GM23338 (cell line): ENCODE results near the gene SP2. TPM values are rescaled to one million over a fixed set of nuclear protein-coding genes. Genes with fewer than 3 reads are reported as not detected.

Experiments
- ATAC-seq: fragments of 200-7000 bp; cut with Tn5 transposase; 3 replicates; pipeline ENCODE4 v1.9.1; 2020
- DNase-seq: peaks from one replicate; pipeline ENCODE4 v3.0.0-alpha.2; 2015; ENCODE audit warnings: low spot score
- H2AFZ ChIP-seq: fragments of 200-600 bp; sonication (generic); 2 replicates; pipeline ENCODE4 v1.8.0; 2016; ENCODE audit warnings: antibody characterized with exemption, mild to moderate bottlenecking, moderate library complexity
- H3F3A ChIP-seq: fragments of 200-600 bp; sonication (generic); replicated peaks from 2 replicates; pipeline ENCODE4 v1.8.0; 2017; ENCODE audit warnings: antibody characterized with exemption, mixed run types, low read depth
- H3K27ac ChIP-seq: fragments of 200-600 bp; sonication (generic); 2 replicates; pipeline ENCODE4 v1.6.1; 2016; ENCODE audit warnings: low read depth
- H3K27me3 ChIP-seq: fragments of 200-600 bp; sonication (generic); 2 replicates; pipeline ENCODE4 v1.8.0; 2016; ENCODE audit warnings: mild to moderate bottlenecking, mixed run types, moderate library complexity; ENCODE audit not compliant: insufficient read depth
- H3K36me3 ChIP-seq: fragments of 200-600 bp; sonication (generic); 2 replicates; pipeline ENCODE4 v1.8.0; 2016; ENCODE audit warnings: mild to moderate bottlenecking; ENCODE audit not compliant: insufficient read depth
- H3K4me1 ChIP-seq: fragments of 200-600 bp; sonication (generic); 2 replicates; pipeline ENCODE4 v1.8.0; 2016; ENCODE audit warnings: mild to moderate bottlenecking, moderate library complexity; ENCODE audit not compliant: insufficient read depth
- H3K4me2 ChIP-seq: fragments of 200-600 bp; sonication (generic); 2 replicates; pipeline ENCODE4 v1.7.1; 2017; ENCODE audit warnings: mixed run types
- H3K4me3 ChIP-seq: fragments of 200-600 bp; sonication (generic); 2 replicates; pipeline ENCODE4 v1.6.1; 2016; ENCODE audit warnings: mixed run types
- H3K79me2 ChIP-seq: fragments of 200-600 bp; sonication (generic); replicated peaks from 2 replicates; pipeline ENCODE4 v1.8.0; 2017; ENCODE audit warnings: mild to moderate bottlenecking; ENCODE audit not compliant: insufficient read depth
- H3K9me2 ChIP-seq: fragments of 200-600 bp; sonication (generic); 2 replicates; pipeline ENCODE4 v1.8.0; 2017; ENCODE audit not compliant: insufficient read depth
- H4K20me1 ChIP-seq: fragments of 200-600 bp; sonication (generic); replicated peaks from 2 replicates; pipeline ENCODE4 v1.8.0; 2017; ENCODE audit warnings: mild to moderate bottlenecking; ENCODE audit not compliant: insufficient read depth
- H3K27ac Mint-ChIP-seq: 2 replicates; pipeline ENCODE4 v1.8.0; 2020; ENCODE audit warnings: inconsistent platforms, mild to moderate bottlenecking, moderate library complexity, mixed read lengths
- H3K27me3 Mint-ChIP-seq: 3 replicates; pipeline ENCODE4 v1.8.0; 2022; ENCODE audit warnings: low read depth, mild to moderate bottlenecking, moderate library complexity, mixed read lengths, inconsistent platforms; ENCODE audit not compliant: insufficient read depth, poor library complexity
- H3K36me3 Mint-ChIP-seq: 3 replicates; pipeline ENCODE4 v1.8.0; 2021; ENCODE audit warnings: low read depth, mild to moderate bottlenecking, inconsistent platforms, moderate library complexity, mixed read lengths
- H3K4me1 Mint-ChIP-seq: 3 replicates; pipeline ENCODE4 v1.8.0; 2020; ENCODE audit warnings: mild to moderate bottlenecking, inconsistent platforms, mixed read lengths
- H3K4me3 Mint-ChIP-seq: 3 replicates; pipeline ENCODE4 v1.8.0; 2021; ENCODE audit warnings: moderate library complexity, mild to moderate bottlenecking, inconsistent platforms, mixed read lengths
- H3K9me3 Mint-ChIP-seq: 3 replicates; pipeline ENCODE4 v1.8.0; 2020; ENCODE audit warnings: moderate library complexity, mild to moderate bottlenecking, inconsistent platforms, mixed read lengths
- EZH2phosphoT487 ChIP-seq: fragments of 200-600 bp; sonication (generic); IDR thresholded peaks from one replicate; pipeline ENCODE4 v1.8.1; 2018; ENCODE audit warnings: antibody characterized with exemption; ENCODE audit not compliant: unreplicated experiment
- NANOG ChIP-seq: IDR thresholded peaks from 2 replicates; pipeline ENCODE4 v1.6.1; 2016; ENCODE audit warnings: antibody characterized with exemption, borderline replicate concordance
- POLR2AphosphoS5 ChIP-seq: IDR thresholded peaks from 2 replicates; pipeline ENCODE4 v1.6.1; 2016; ENCODE audit warnings: antibody characterized with exemption, low read depth
- STAT1 ChIP-seq: IDR thresholded peaks from one replicate; pipeline ENCODE4 v1.6.1; 2016; ENCODE audit warnings: antibody characterized with exemption; ENCODE audit not compliant: unreplicated experiment
- ZNF114 ChIP-seq: fragments of 250-450 bp; sonication (Bioruptor Pico); IDR thresholded peaks from 2 replicates; pipeline ENCODE4 v1.5.0; 2020; ENCODE audit warnings: mild to moderate bottlenecking, moderate library complexity
- ZNF331 ChIP-seq: fragments of 250-450 bp; sonication (Bioruptor Pico); IDR thresholded peaks from 2 replicates; pipeline ENCODE4 v1.5.0; 2020; ENCODE audit warnings: low read depth, mild to moderate bottlenecking, moderate library complexity
- ZNF462 ChIP-seq: fragments of 250-450 bp; sonication (Bioruptor Pico); IDR thresholded peaks from 2 replicates; pipeline ENCODE4 v1.5.0; 2020; ENCODE audit warnings: mild to moderate bottlenecking, moderate library complexity
- polyA plus RNA-seq: library from polyadenylated mRNA; unstranded; fragments of >200 nt; fragmentation: Nextera tagmentation; extraction: Ambion mirVana; gene quantifications from 2 replicates; pipeline ENCODE4 v1.2.1, GENCODE V29; 2016
- total RNA-seq: library from RNA; depleted of rRNA; stranded (reverse); fragments of >200 nt; shearing (Covaris generic); gene quantifications from 2 replicates; pipeline ENCODE4 v1.2.3, GENCODE V29; 2014
- TF ChIP-seq, protein P1 (sequence below), 2 experiments: fragments of 200-600 bp in 1 of 2; sonication (generic) in 1 of 2; conservative IDR thresholded peaks; 2 replicates each; pipeline versions ENCODE4 v1.5.1 to v1.6.1; 2016 to 2017; ENCODE audit warnings: antibody characterized with exemption in 2 of 2, low read depth in 2 of 2, mild to moderate bottlenecking in 2 of 2, moderate library complexity in 1 of 2

SP2 gene
- total and polyA plus RNA-seq, 2 experiments from 2014 or later = 6.0 to 12.9 TPM

DNA sequence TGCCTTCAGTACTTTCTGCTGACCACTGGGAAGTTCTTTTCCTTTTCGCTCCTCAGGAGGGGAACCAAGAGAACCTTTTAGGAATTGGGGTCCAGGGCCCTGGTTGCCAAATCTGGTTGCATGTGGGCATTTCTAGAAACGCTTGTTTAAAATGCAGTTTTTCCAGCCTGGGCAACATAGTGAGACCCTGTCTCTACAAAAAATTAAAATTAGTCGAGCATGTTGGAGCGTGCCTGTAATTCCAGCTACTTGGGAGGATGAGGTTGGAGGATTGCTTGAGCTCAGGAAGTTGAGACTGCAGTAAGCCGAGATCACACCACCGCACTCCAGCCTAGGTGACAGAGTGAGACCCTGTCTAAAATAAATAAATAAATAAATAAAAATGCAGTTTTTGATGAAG is 46.5 kb downstream of the SP2 start (continued):
- TF ChIP-seq ZNF462 (CRISPR knock-in tag) (no peak), ZNF114 (CRISPR knock-in tag) (no peak), NANOG (no peak), EZH2phosphoT487 (no peak)

DNA sequence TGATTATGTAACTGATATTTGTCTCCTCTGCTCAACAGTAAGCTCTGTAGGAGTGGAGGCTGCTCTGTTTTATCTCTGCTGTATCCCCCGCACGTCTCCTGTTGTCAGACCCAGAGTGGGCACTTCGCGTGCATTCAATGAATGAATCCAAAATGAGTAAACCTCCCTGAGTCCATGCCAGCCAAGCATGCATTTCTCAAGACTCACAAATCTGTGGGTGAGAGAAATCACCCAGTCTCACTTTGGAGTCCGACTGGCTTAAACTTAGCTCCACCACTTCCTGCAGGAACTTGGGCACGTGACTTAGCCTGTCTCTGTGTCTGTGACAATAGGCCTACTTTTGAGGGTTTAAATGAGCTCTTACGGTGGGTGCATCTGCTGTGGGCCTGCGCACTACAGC is 49.0 kb downstream of the SP2 start:
- Histone ChIP-seq H3K27me3 (peaks cover 14% of the 10 kb centered on the region), H3F3A (peaks cover 2% of the 10 kb centered on the region; the same call in 1 of the 2 replicates), H4K20me1 (no peaks in the 10 kb centered on the region), H3K79me2 (no peaks in the 10 kb centered on the region), H3K27ac (no peak overlapping the region), H3K4me1 (peaks cover 14% of the 10 kb centered on the region; the same call in 1 of the 2 replicates), H3K4me2 (no peak overlapping the region), H3K9me2 (peaks cover 4% of the 10 kb centered on the region; the same call in 1 of the 2 replicates), H3K36me3 (no peaks in the 10 kb centered on the region), H2AFZ (no peak overlapping the region), H3K4me3 (no peak overlapping the region)
- H3K27ac Mint-ChIP-seq = no peak overlapping the region
- peaks cover 13% of the 10 kb centered on the region; the same call in 2 of the 3 replicates for H3K9me3 Mint-ChIP-seq
- H3K4me3 Mint-ChIP-seq = no peak overlapping the region; the same call in 2 of the 3 replicates
- peaks cover 24% of the 10 kb centered on the region for H3K4me1 Mint-ChIP-seq
- DNase-seq (no peak), ATAC-seq (no peak)
- peaks cover 12% of the 10 kb centered on the region; the same call in 2 of the 3 replicates for H3K36me3 Mint-ChIP-seq
- peaks cover 31% of the 10 kb centered on the region for H3K27me3 Mint-ChIP-seq
- TF ChIP-seq EZH2phosphoT487 (no peak), POLR2AphosphoS5 (no peak), ZNF462 (CRISPR knock-in tag) (no peak), STAT1 (no peak), ZNF331 (CRISPR knock-in tag) (no peak)
- TF ChIP-seq, protein P1, sequence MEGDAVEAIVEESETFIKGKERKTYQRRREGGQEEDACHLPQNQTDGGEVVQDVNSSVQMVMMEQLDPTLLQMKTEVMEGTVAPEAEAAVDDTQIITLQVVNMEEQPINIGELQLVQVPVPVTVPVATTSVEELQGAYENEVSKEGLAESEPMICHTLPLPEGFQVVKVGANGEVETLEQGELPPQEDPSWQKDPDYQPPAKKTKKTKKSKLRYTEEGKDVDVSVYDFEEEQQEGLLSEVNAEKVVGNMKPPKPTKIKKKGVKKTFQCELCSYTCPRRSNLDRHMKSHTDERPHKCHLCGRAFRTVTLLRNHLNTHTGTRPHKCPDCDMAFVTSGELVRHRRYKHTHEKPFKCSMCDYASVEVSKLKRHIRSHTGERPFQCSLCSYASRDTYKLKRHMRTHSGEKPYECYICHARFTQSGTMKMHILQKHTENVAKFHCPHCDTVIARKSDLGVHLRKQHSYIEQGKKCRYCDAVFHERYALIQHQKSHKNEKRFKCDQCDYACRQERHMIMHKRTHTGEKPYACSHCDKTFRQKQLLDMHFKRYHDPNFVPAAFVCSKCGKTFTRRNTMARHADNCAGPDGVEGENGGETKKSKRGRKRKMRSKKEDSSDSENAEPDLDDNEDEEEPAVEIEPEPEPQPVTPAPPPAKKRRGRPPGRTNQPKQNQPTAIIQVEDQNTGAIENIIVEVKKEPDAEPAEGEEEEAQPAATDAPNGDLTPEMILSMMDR (conservative IDR thresholded peaks at IDR 0.05; ENCODE audit: low read depth in 2 of 2) = no peak
